AG04450 (cell line): ENCODE data around the gene GRAMD1C. TPM values are rescaled to one million over a fixed set of nuclear protein-coding genes. Genes with fewer than 3 reads are reported as not detected.

Experiments
- CTCF ChIA-PET: fragments of 300-600, 350-600 bp; formaldehyde crosslinking; extraction: SDS; loops from one replicate; lab custom pipeline; 2022; ENCODE audit warnings: antibody characterized with exemption, inconsistent platforms; lab: Charles Lee
- POLR2A ChIA-PET: fragments of 350-600 bp; formaldehyde crosslinking; extraction: SDS; loops from one replicate; lab custom pipeline; 2021; ENCODE audit warnings: antibody characterized with exemption, inconsistent platforms; lab: Yijun Ruan, JAX
- DNase-seq: peaks from one replicate; pipeline ENCODE4 v3.0.0-alpha.2; 2011; ENCODE audit warnings: low read depth, low spot score
- H3K27ac ChIP-seq: one replicate; pipeline ENCODE4 v1.5.1; 2012; ENCODE audit warnings: low read depth, low read length, control low read depth
- H3K27me3 ChIP-seq: one replicate; pipeline ENCODE4 v1.6.0; 2012; ENCODE audit warnings: low read length; ENCODE audit not compliant: control insufficient read depth, insufficient read depth
- H3K4me3 ChIP-seq: 2 replicates; pipeline ENCODE4 v1.5.1; 2011; ENCODE audit warnings: mild to moderate bottlenecking, low read depth, low read length, control low read depth
- H3K9me3 ChIP-seq: 2 replicates; pipeline ENCODE4 v1.5.1; 2012; ENCODE audit warnings: low read length; ENCODE audit not compliant: control insufficient read depth, insufficient read depth
- polyA plus RNA-seq: library from polyadenylated mRNA; depleted of rRNA; stranded (reverse); fragments of >200 nt; gene quantifications from 2 replicates; pipeline ENCODE4 v1.2.3, GENCODE V29; 2011
- TF ChIP-seq, protein P1 (sequence below): IDR thresholded peaks from 2 replicates; pipeline ENCODE4 v1.5.1; 2011; ENCODE audit warnings: low read depth, low read length, control low read depth, inconsistent platforms

GRAMD1C gene
- polyA plus RNA-seq, 1 experiment: 4.2 TPM

DNA sequence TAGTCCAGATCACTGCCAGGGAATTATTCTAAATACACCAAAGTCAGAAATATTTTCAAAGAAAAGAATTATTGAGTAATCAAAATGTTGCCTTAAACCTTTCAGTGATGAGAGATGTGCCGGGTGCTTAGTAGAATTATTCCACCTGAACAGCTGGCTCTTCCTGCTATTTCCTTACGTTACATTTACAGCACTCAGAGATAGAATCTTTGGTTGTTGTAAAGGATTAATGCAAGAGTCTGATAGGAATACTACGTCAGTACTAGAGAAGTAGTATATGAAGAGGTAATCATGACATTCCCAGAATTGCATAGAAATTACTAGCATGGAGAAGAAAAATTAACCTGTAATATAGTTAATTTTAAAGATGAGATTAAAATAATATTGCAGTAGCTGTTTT lies 58.3 kb downstream of the GRAMD1C start:
- H3K4me3 ChIP-seq: no peak overlapping the region
- no peaks in the 10 kb centered on the region for H3K27me3 ChIP-seq
- no peak for DNase-seq
- ChIA-PET POLR2A (no interaction called here), CTCF (interaction anchor here (0.7 to 1.6 kb wide), 2 partner anchors 148 to 160 kb away, joined by 3 to 4 read pairs; no protein-coding TSS in a partner anchor)
- no peaks in the 10 kb centered on the region for H3K9me3 ChIP-seq
- TF ChIP-seq, protein P1, sequence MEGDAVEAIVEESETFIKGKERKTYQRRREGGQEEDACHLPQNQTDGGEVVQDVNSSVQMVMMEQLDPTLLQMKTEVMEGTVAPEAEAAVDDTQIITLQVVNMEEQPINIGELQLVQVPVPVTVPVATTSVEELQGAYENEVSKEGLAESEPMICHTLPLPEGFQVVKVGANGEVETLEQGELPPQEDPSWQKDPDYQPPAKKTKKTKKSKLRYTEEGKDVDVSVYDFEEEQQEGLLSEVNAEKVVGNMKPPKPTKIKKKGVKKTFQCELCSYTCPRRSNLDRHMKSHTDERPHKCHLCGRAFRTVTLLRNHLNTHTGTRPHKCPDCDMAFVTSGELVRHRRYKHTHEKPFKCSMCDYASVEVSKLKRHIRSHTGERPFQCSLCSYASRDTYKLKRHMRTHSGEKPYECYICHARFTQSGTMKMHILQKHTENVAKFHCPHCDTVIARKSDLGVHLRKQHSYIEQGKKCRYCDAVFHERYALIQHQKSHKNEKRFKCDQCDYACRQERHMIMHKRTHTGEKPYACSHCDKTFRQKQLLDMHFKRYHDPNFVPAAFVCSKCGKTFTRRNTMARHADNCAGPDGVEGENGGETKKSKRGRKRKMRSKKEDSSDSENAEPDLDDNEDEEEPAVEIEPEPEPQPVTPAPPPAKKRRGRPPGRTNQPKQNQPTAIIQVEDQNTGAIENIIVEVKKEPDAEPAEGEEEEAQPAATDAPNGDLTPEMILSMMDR: no peak
- H3K27ac ChIP-seq: no peak overlapping the region

DNA sequence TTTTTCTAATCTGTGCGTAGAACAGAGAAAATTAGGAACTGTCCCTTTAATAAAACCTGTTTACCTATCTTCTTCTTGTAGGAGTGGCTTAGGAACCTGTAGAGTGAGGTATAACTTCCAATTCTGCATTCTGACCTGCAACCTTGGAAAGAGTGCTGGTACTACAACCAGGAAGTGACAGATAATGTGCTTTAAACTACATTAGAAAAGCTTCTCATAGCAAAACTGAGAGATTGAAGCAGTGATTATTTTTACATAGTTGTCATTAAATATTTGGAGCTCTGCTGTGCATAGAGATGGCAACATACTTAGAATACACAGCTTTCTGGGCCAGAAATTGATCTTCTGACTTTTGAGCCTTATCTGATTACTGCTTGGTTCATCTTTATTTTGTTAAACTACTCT lies 58.8 kb downstream of the GRAMD1C start:
- Histone ChIP-seq H3K27ac (no peak overlapping the region), H3K27me3 (no peaks in the 10 kb centered on the region), H3K9me3 (no peaks in the 10 kb centered on the region), H3K4me3 (no peak overlapping the region)
- TF ChIP-seq, protein P1: no peak
- DNase-seq: no peak
- ChIA-PET CTCF (interaction anchor here (1.2 to 1.6 kb wide), 2 partner anchors 16 to 161 kb away, joined by 3 to 5 read pairs; no protein-coding TSS in a partner anchor), POLR2A (no interaction called here)

DNA sequence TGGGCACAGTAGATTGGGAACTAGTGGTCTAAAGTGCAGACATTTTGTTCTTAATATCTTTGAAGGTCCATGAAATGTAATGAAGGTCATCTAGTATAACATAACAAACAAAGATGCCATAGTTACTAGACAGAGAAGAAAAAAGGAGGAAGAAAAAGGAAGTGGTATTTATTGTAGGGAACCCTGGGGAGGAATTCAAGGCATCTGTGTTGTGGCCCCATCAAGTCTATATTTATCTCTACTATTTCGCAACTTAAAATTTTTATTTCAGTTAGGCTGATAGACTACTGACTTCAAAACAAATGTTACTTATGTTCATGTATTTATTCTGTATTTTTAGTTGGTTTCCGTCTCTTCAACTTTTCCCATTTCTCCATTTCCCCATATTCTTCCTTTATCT lies 60.3 kb downstream of the GRAMD1C start:
- Histone ChIP-seq H3K27ac (no peak overlapping the region), H3K9me3 (no peaks in the 10 kb centered on the region), H3K4me3 (no peak overlapping the region), H3K27me3 (no peaks in the 10 kb centered on the region)
- TF ChIP-seq, protein P1: no peak
- POLR2A ChIA-PET: no interaction called here
- CTCF ChIA-PET: interaction anchor here (1.7 kb wide), 1 partner anchor 163 kb away, joined by 7 read pairs; no protein-coding TSS in a partner anchor
- no peak for DNase-seq

DNA sequence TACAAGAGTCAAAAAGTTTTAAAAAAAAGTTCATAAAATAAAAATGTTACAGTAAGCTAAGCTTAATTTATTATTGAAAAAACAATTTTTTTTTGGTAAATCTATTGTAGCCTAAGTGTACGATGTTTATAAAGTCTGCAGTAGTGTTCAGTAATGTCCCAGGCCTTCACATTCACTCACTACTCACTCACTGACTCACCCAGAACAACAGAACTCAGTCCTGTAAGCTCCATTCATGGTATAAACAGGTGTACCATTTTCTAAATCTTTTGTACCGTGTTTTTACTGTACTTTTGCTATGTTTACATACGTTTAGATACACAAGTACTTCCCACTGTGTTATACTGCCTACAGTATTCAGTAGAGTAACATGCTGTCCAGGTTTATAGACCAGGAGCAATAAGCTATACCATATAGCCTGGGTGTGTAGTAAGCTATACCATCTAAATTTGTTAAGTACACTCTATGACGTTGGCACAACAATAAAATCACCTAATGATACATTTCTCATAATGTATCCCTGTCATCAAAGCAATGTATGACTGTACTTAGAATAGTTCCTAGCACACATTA lies 68.1 kb downstream of the GRAMD1C start:
- POLR2A ChIA-PET: no interaction called here
- H3K9me3 ChIP-seq: peaks cover 4% of the 10 kb centered on the region
- TF ChIP-seq, protein P1: no peak
- no peak overlapping the region for H3K27ac ChIP-seq
- CTCF ChIA-PET: interaction anchor here (4.0 kb wide), 1 partner anchor 62 kb away, joined by 16 read pairs; no protein-coding TSS in a partner anchor
- H3K27me3 ChIP-seq: no peaks in the 10 kb centered on the region
- H3K4me3 ChIP-seq: no peak overlapping the region
- DNase-seq: no peak

DNA sequence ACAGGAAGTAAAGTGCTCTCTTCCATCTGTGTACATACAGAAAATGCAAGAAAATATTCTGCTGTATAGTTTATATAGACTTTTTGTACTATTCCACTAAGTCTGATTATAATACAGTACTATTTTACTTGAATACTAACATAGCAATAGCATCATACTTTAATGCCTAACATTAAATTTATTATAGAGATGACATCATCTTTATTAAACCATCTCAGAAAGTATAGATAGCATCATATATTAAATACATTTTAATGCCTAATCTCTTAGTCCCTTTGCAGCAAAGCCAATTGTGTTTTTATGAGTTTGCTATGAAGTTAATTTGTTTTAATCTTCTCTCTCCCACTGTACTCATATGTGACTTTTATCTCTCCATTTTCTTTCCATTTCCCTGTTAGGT lies 69.5 kb downstream of the GRAMD1C start:
- Histone ChIP-seq H3K27me3 (no peaks in the 10 kb centered on the region), H3K4me3 (no peak overlapping the region), H3K27ac (no peak overlapping the region), H3K9me3 (peaks cover 4% of the 10 kb centered on the region)
- POLR2A ChIA-PET: no interaction called here
- CTCF ChIA-PET: interaction anchor here (1.2 to 4.0 kb wide), 3 partner anchors 63 to 172 kb away, joined by 4 to 16 read pairs (median 5); no protein-coding TSS in a partner anchor
- TF ChIP-seq, protein P1: no peak
- DNase-seq: no peak
